K562 (cell line): ENCODE results near the gene DNASE2. TPM values are rescaled to one million over a fixed set of nuclear protein-coding genes. Genes with fewer than 3 reads are reported as not detected.

Source experiments
- ARID2 ChIP-seq: fragments of 450-650 bp; IDR thresholded peaks from 2 replicates; pipeline ENCODE4 v1.6.1; 2017; ENCODE audit warnings: antibody characterized with exemption, mild to moderate bottlenecking
- ATF4 ChIP-seq: fragments of 450-650 bp; formaldehyde crosslinking; IDR thresholded peaks from 2 replicates; pipeline ENCODE4 v1.4.0; 2022; ENCODE audit warnings: mild to moderate bottlenecking, moderate library complexity
- BHLHE40 ChIP-seq: IDR thresholded peaks from 2 replicates; pipeline ENCODE4 v1.6.1; 2011; ENCODE audit warnings: low read length, improper control_type of control experiment
- CSDE1 ChIP-seq, 2 experiments: fragments of 450-650 bp; IDR thresholded peaks; 2 replicates each; pipeline ENCODE4 v1.6.1; 2016; ENCODE audit warnings: mild to moderate bottlenecking in 1 of 2
- ELK3 ChIP-seq: fragments of 450-650 bp; formaldehyde crosslinking; IDR thresholded peaks from 2 replicates; pipeline ENCODE4 v1.4.0; 2020; ENCODE audit warnings: mild to moderate bottlenecking
- GTF2A2 ChIP-seq: IDR thresholded peaks from 2 replicates; pipeline ENCODE4 v1.6.1; 2016; ENCODE audit warnings: mild to moderate bottlenecking, missing genetic modification characterization, missing compliant biosample characterization
- HDAC1 ChIP-seq, 2 experiments: fragments of 450-650 bp; IDR thresholded peaks; 2 replicates each; pipeline ENCODE4 v1.6.1; 2016 to 2017; ENCODE audit warnings: inconsistent platforms in 1 of 2, mild to moderate bottlenecking in 1 of 2, moderate library complexity in 1 of 2
- NFIC ChIP-seq: fragments of 450-650 bp; IDR thresholded peaks from 2 replicates; pipeline ENCODE4 v1.6.1; 2017; ENCODE audit warnings: mild to moderate bottlenecking, inconsistent platforms
- RBM14 ChIP-seq: fragments of 200-400 bp; formaldehyde crosslinking; IDR thresholded peaks from 2 replicates; pipeline ENCODE4 v1.6.1; 2018; ENCODE audit warnings: low read depth, mild to moderate bottlenecking, low read length, moderate library complexity, borderline replicate concordance; ENCODE audit not compliant: insufficient read depth
- SUPT5H ChIP-seq: fragments of 450-650 bp; IDR thresholded peaks from 2 replicates; pipeline ENCODE4 v1.6.1; 2016
- TAF1 ChIP-seq: IDR thresholded peaks from 2 replicates; pipeline ENCODE4 v1.6.1; 2011; ENCODE audit warnings: mild to moderate bottlenecking, low read length, moderate library complexity; ENCODE audit not compliant: insufficient read depth, control insufficient read depth, severe bottlenecking; ENCODE audit errors: extremely low read depth
- TCFL5 ChIP-seq: fragments of 250-450 bp; sonication (Bioruptor Pico); conservative IDR thresholded peaks from 2 replicates; pipeline ENCODE4 v1.6.1; 2021; ENCODE audit warnings: mild to moderate bottlenecking, moderate library complexity, matching md5 sums
- ZBTB2 ChIP-seq: fragments of 450-650 bp; IDR thresholded peaks from 2 replicates; pipeline ENCODE4 v1.6.1; 2016; ENCODE audit warnings: antibody characterized with exemption
- ZNF224 ChIP-seq: sonication (generic); formaldehyde crosslinking; IDR thresholded peaks from 2 replicates; pipeline ENCODE4 v1.8.0; 2022; ENCODE audit warnings: mild to moderate bottlenecking, missing genetic modification reagents
- ZNF274 ChIP-seq: IDR thresholded peaks from 2 replicates; pipeline ENCODE4 v1.6.1; 2011; ENCODE audit warnings: low read depth, mild to moderate bottlenecking, low read length, moderate library complexity, borderline replicate concordance
- ZNF282 ChIP-seq: sonication (generic); formaldehyde crosslinking; IDR thresholded peaks from 2 replicates; pipeline ENCODE4 v1.8.1; 2023; ENCODE audit warnings: missing genetic modification reagents
- ZNF699 ChIP-seq: fragments of 250-450 bp; sonication (Bioruptor Pico); IDR thresholded peaks from 2 replicates; pipeline ENCODE4 v1.8.0; 2021; ENCODE audit warnings: mild to moderate bottlenecking, moderate library complexity; ENCODE audit not compliant: insufficient replicate concordance
- ZNF785 ChIP-seq: fragments of 250-450 bp; sonication (Bioruptor Pico); IDR thresholded peaks from 2 replicates; pipeline ENCODE4 v1.4.0; 2020; ENCODE audit warnings: mild to moderate bottlenecking
- polyA plus RNA-seq, 8 experiments: library from polyadenylated mRNA; depleted of rRNA in 4 of 8; stranded (reverse) in 5 of 8; unstranded in 3 of 8; fragments of >200 nt; fragmentation: Nextera tagmentation in 2 of 8; fragmentation: Illumina TruSeq in 1 of 8; extraction: Ambion mirVana in 2 of 8; extraction: Trizol in 1 of 8; gene quantifications; 2 replicates each; pipeline versions ENCODE4 v1.2.1 to v1.2.3, GENCODE V29; 2011 to 2014; ENCODE audit warnings: inconsistent platforms in 1 of 8, missing spikeins in 1 of 8
- total RNA-seq, 7 experiments: library from RNA; depleted of rRNA in 6 of 7; stranded (reverse); fragments of >200 nt in 6 of 7; fragmentation: Illumina TruSeq in 2 of 7; extraction: Trizol in 2 of 7; gene quantifications; 2 replicates each; pipeline versions ENCODE4 v1.2.1 to v1.2.3, GENCODE V29; 2011 to 2021; ENCODE audit warnings: low replicate concordance in 1 of 7
- TF ChIP-seq, protein P1 (sequence below): fragments of 250-450 bp; sonication (Bioruptor Pico); IDR thresholded peaks from 2 replicates; pipeline ENCODE4 v1.8.0; 2022; ENCODE audit warnings: inconsistent platforms, mild to moderate bottlenecking, moderate library complexity, borderline replicate concordance
- TF ChIP-seq, protein P2 (sequence below): fragments of 450-650 bp; formaldehyde crosslinking; IDR thresholded peaks from 2 replicates; pipeline ENCODE4 v1.4.0; 2020; ENCODE audit warnings: mild to moderate bottlenecking, moderate library complexity

The DNASE2 gene
- total and polyA plus RNA-seq, 9 of the 15 experiments (the other 6 are each of a cell fraction or from before 2014, with no cell fraction given) = 4.4 to 27.0 (median 20.2) TPM

GRCh38 chr19:12840091-12841079, 40.9 kb downstream of the DNASE2 start (continued):
- TF ChIP-seq ATF4 = no peak
- TF ChIP-seq ZNF224 (CRISPR knock-in tag) = no peak
- peak in 1 of 2 experiments; percentile 73; a peak in 1 of 4 replicates for TF ChIP-seq HDAC1 (IDR thresholded peaks at IDR 0.05)
- TF ChIP-seq TCFL5 (CRISPR knock-in tag) = no peak
- TF ChIP-seq ZNF274 = no peak
- TF ChIP-seq CSDE1 (IDR thresholded peaks at IDR 0.05) = no peak
- TF ChIP-seq ZBTB2 = peak; percentile 60; the same call in 1 of the 2 replicates
- no peak for TF ChIP-seq ZNF699 (CRISPR knock-in tag)
- no peak for TF ChIP-seq ZNF282 (CRISPR knock-in tag)
- TF ChIP-seq BHLHE40 = no peak
- TF ChIP-seq, protein P1, sequence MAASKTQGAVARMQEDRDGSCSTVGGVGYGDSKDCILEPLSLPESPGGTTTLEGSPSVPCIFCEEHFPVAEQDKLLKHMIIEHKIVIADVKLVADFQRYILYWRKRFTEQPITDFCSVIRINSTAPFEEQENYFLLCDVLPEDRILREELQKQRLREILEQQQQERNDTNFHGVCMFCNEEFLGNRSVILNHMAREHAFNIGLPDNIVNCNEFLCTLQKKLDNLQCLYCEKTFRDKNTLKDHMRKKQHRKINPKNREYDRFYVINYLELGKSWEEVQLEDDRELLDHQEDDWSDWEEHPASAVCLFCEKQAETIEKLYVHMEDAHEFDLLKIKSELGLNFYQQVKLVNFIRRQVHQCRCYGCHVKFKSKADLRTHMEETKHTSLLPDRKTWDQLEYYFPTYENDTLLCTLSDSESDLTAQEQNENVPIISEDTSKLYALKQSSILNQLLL = no peak
- no peak for TF ChIP-seq NFIC
- no peak for TF ChIP-seq TAF1
- TF ChIP-seq ARID2 = no peak
- TF ChIP-seq ZNF785 (CRISPR knock-in tag) = no peak
- no peak for TF ChIP-seq GTF2A2 (tag)
- TF ChIP-seq RBM14 = no peak
- TF ChIP-seq, protein P2, sequence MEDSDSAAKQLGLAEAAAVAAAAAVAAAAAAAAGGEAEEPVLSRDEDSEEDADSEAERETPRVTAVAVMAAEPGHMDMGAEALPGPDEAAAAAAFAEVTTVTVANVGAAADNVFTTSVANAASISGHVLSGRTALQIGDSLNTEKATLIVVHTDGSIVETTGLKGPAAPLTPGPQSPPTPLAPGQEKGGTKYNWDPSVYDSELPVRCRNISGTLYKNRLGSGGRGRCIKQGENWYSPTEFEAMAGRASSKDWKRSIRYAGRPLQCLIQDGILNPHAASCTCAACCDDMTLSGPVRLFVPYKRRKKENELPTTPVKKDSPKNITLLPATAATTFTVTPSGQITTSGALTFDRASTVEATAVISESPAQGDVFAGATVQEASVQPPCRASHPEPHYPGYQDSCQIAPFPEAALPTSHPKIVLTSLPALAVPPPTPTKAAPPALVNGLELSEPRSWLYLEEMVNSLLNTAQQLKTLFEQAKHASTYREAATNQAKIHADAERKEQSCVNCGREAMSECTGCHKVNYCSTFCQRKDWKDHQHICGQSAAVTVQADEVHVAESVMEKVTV (CRISPR knock-in tag) = no peak
- no peak for TF ChIP-seq ELK3 (CRISPR knock-in tag)
- no peak for TF ChIP-seq SUPT5H
